Right lobe of liver (tissue), 6 donors: ENCODE measurements around the gene DSEL. TPM values are rescaled to one million over a fixed set of nuclear protein-coding genes. Genes with fewer than 3 reads are reported as not detected.

Experiments used
- ATAC-seq, 4 donors: fragments of 200-7000 bp; cut with Tn5 transposase; one replicate each; pipeline ENCODE4 v1.9.1; 2020; ENCODE audit warnings: mild to moderate bottlenecking in 4 of 4, moderate library complexity in 4 of 4
- DNase-seq, 3 donors: peaks; one replicate each; pipeline ENCODE4 v3.0.0-alpha.2; 2020
- H3K27ac ChIP-seq, 3 donors: fragments of 200-600 bp; one replicate each; pipeline ENCODE4 v1.8.0; 2022
- H3K27me3 ChIP-seq, 2 donors: fragments of 200-600 bp; one replicate each; pipeline ENCODE4 v1.8.0; 2022
- H3K36me3 ChIP-seq, 4 donors: fragments of 200-600 bp; sonication (generic) in 1 of 4; one replicate each; pipeline versions ENCODE4 v1.5.1 to v1.8.0; 2017 to 2022; ENCODE audit warnings: control low read depth in 1 of 4
- H3K4me1 ChIP-seq, 4 donors: fragments of 200-600 bp; sonication (generic) in 1 of 4; one replicate each; pipeline versions ENCODE4 v1.5.1 to v1.8.0; 2017 to 2022; ENCODE audit warnings: control low read depth in 1 of 4
- H3K4me3 ChIP-seq, 3 donors: fragments of 200-600 bp; one replicate each; pipeline ENCODE4 v1.8.0; 2022
- H3K9me3 ChIP-seq, 4 donors: fragments of 200-600 bp; sonication (generic) in 1 of 4; one replicate each; pipeline versions ENCODE4 v1.5.1 to v1.8.0; 2017 to 2022; ENCODE audit warnings: control low read depth in 1 of 4
- POLR2A ChIP-seq: fragments of 450-650 bp; IDR thresholded peaks from one replicate; pipeline ENCODE4 v1.6.1; 2017; ENCODE audit warnings: antibody characterized with exemption, mild to moderate bottlenecking
- WGBS: methylation state at CpG from one replicate; pipeline ENCODE4 v1.1.6; 2018; ENCODE audit warnings: low coverage, low lambda C conversion rate; ENCODE audit not compliant: insufficient coverage; ENCODE audit errors: missing lambda C conversion rate; 5-methylcytosine and 5-hydroxymethylcytosine counted together
- intact Hi-C, 2 donors: fragments of 100-400 bp; cut with DNase I; formaldehyde crosslinking; loops; one replicate each; pipeline versions ENCODE4 v1.11.2 to v1.14.1; 2022
- total RNA-seq, 6 experiments: library from RNA; depleted of rRNA in 2 of 6; stranded (reverse); fragments of >200 nt in 2 of 6; fragmentation: NEBNext Ultra II Directional in 3 of 6; extraction: Animal tissue kit (Norgen Biotek cat#: 25700) in 3 of 6; gene quantifications; one replicate each; pipeline versions ENCODE4 v1.1.0 to v1.2.4, GENCODE V29; 2016 to 2023
- TF ChIP-seq, protein P1 (sequence below), 4 donors: fragments of 200-600 bp in 3 of 4; fragments of 450-650 bp in 1 of 4; IDR thresholded peaks; one replicate each; pipeline versions ENCODE4 v1.5.1 to v1.8.0; 2016 to 2022; ENCODE audit warnings: antibody characterized with exemption in 4 of 4, mild to moderate bottlenecking in 2 of 4
- donor health status: DM: no; HTN: yes; CAD: no.
- donor health status: DM: no; HTN: no; CAD: no.
- donor health status: DM: no; HTN: no; CAD: no.
- donor health status: DM: no; HTN: yes; CAD: no.
- donor health status: DM: no; HTN: yes; CAD: no.

Gene DSEL
- total RNA-seq, 6 experiments from 2014 or later = 2.1 to 6.2 (median 4.3) TPM

DNA sequence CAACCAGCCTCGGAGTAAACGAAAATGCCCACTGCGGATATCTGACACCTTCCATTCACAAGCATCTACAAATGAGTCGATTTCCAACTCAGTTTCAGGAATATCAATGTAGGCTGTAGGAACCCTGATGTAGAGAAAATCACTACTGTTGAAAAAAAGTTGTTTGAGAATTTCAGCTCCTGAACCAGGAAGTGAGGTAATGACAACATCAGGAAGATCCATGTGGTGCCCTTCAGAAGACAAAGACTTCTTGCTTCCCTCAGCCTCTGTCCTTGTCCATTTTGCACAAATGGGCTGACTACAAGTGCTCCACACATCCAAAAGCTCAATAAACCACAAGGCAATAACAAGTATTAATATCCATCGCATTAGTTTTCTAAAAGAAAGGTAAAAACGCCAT is 4.7 kb downstream of the DSEL start:
- no peak for TF ChIP-seq POLR2A
- TF ChIP-seq, protein P1, sequence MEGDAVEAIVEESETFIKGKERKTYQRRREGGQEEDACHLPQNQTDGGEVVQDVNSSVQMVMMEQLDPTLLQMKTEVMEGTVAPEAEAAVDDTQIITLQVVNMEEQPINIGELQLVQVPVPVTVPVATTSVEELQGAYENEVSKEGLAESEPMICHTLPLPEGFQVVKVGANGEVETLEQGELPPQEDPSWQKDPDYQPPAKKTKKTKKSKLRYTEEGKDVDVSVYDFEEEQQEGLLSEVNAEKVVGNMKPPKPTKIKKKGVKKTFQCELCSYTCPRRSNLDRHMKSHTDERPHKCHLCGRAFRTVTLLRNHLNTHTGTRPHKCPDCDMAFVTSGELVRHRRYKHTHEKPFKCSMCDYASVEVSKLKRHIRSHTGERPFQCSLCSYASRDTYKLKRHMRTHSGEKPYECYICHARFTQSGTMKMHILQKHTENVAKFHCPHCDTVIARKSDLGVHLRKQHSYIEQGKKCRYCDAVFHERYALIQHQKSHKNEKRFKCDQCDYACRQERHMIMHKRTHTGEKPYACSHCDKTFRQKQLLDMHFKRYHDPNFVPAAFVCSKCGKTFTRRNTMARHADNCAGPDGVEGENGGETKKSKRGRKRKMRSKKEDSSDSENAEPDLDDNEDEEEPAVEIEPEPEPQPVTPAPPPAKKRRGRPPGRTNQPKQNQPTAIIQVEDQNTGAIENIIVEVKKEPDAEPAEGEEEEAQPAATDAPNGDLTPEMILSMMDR (IDR thresholded peaks at IDR 0.05) = no peak
- intact Hi-C loops = no loop called here
- no peak for ATAC-seq

DNA sequence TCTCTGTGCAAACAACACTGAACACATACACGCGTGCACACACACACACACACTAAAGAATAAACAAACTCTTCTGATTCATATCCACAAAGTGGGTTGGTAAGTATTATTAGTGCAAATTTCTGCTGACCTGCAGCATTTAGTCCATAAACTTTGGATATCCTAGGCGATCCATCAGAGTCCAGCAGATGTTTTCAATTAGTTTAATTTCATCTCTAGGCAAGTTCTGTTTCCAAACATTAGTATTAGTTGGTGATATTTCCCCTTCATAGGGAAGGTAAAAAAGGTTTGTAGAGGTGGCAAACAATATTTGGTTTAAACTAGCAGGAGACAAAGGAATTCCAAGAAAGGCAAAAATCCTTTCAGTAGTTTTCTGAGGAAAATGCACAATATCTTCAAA is 5.7 kb downstream of the DSEL start:
- intact Hi-C loops = no loop called here
- ATAC-seq = no peak

More for the DNA sequence above, 4.7 kb downstream of the DSEL start:
- H3K27ac ChIP-seq = no peak overlapping the region
- 89% methylated on average over 6 of the region's 6 CpGs for WGBS
- no peaks in the 10 kb centered on the region for H3K27me3 ChIP-seq
- H3K36me3 ChIP-seq = no peaks in the 10 kb centered on the region
- no peak for DNase-seq
- no peaks in the 10 kb centered on the region for H3K4me1 ChIP-seq
- H3K4me3 ChIP-seq = no peak overlapping the region
- no peaks in the 10 kb centered on the region for H3K9me3 ChIP-seq

DNA sequence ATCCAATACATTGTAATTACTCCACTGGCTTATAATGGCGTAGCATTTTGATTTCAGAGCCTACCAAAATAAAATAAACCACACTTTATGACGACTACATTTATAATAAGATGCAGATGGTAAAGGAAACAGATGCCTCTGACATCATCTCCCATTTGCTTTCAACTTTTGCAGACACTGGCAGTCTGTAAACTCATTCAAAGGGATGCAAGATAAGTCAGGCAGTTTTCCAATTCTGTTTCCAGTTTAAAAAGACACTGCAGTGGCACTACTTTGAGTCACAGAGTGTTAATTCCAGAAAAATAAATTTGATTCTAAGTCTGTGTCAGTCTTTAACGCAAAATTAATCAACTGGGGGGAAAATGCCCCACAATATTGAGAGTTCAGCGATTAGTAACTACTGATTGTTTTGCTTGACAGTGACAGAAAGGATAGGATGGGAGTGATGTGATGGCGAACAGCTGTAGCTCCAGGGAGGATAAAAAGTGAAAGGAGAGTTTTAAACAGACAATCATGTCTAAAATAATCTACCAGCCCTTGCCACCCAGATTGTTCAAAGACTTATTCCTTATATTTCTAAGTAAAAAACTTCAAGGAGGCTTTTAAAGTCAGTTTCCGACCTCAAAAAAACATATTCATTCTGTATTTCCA is 6.7 kb downstream of the DSEL start:
- no peak for ATAC-seq
- WGBS = 73% methylated on average over 6 of the region's 6 CpGs
- TF ChIP-seq, protein P1 (IDR thresholded peaks at IDR 0.05) = no peak
- TF ChIP-seq POLR2A = no peak

More for the DNA sequence above, 5.7 kb downstream of the DSEL start:
- no peaks in the 10 kb centered on the region for H3K36me3 ChIP-seq
- H3K9me3 ChIP-seq = no peaks in the 10 kb centered on the region
- DNase-seq = no peak
- H3K27ac ChIP-seq = no peak overlapping the region
- no peak overlapping the region for H3K4me3 ChIP-seq
- 88% methylated on average over 3 of the region's 3 CpGs for WGBS
- TF ChIP-seq POLR2A = no peak
- TF ChIP-seq, protein P1 (IDR thresholded peaks at IDR 0.05) = no peak
- no peaks in the 10 kb centered on the region for H3K4me1 ChIP-seq
- no peaks in the 10 kb centered on the region for H3K27me3 ChIP-seq

DNA sequence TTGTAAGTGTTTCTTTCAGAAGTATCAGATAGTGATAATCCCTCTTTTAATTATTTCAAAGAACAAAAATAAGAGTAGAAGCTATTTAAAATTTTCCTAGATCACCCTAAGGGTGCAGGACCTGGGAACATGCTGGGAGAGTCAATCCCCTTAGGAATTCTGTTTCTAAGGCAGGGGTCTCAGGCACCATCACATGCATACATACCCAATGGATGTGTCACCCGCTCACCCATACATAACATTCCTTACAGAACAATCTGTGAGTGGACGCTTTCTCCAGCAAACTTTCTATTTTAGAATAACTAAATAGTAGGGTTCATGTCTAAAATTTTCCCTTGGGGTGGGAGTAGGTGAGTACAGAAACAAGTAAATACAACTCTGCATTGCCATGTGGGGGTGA is 8.4 kb downstream of the DSEL start:
- Histone ChIP-seq H3K4me3 (no peak overlapping the region), H3K9me3 (no peaks in the 10 kb centered on the region), H3K27me3 (no peaks in the 10 kb centered on the region), H3K27ac (no peak overlapping the region), H3K4me1 (no peaks in the 10 kb centered on the region), H3K36me3 (no peaks in the 10 kb centered on the region)
- WGBS = 83% methylated on average over 2 of the region's 2 CpGs
- DNase-seq = no peak
- ATAC-seq = no peak
- TF ChIP-seq, protein P1 (IDR thresholded peaks at IDR 0.05) = no peak
- no peak for TF ChIP-seq POLR2A
- intact Hi-C loops = no loop called here

More for the DNA sequence above, 6.7 kb downstream of the DSEL start:
- Histone ChIP-seq H3K27ac (no peak overlapping the region), H3K9me3 (no peaks in the 10 kb centered on the region), H3K4me1 (no peaks in the 10 kb centered on the region), H3K4me3 (no peak overlapping the region), H3K27me3 (no peaks in the 10 kb centered on the region), H3K36me3 (no peaks in the 10 kb centered on the region)
- no peak for DNase-seq
- intact Hi-C loops = no loop called here
